GM23248 (cell line): ENCODE results near the gene ZFYVE21. TPM values are rescaled to one million over a fixed set of nuclear protein-coding genes. Genes with fewer than 3 reads are reported as not detected.

Experiments used
- DNase-seq: peaks from one replicate; pipeline ENCODE4 v3.0.0-alpha.2; 2015
- H2AFZ ChIP-seq: fragments of 200-600 bp; sonication (generic); 2 replicates; pipeline ENCODE4 v1.6.1; 2016; ENCODE audit warnings: antibody characterized with exemption
- H3F3A ChIP-seq: fragments of 200-600 bp; sonication (generic); 2 replicates; pipeline ENCODE4 v1.6.1; 2016; ENCODE audit warnings: mild to moderate bottlenecking, antibody characterized with exemption, mixed run types; ENCODE audit not compliant: insufficient read depth
- H3K27ac ChIP-seq: fragments of 200-600 bp; sonication (generic); 2 replicates; pipeline ENCODE4 v1.5.1; 2016; ENCODE audit warnings: mild to moderate bottlenecking
- H3K27me3 ChIP-seq: fragments of 200-600 bp; sonication (generic); replicated peaks from 2 replicates; pipeline ENCODE4 v1.6.1; 2016; ENCODE audit warnings: mild to moderate bottlenecking; ENCODE audit not compliant: insufficient read depth
- H3K36me3 ChIP-seq: fragments of 200-600 bp; sonication (generic); 2 replicates; pipeline ENCODE4 v1.6.1; 2016; ENCODE audit warnings: low read depth, mild to moderate bottlenecking
- H3K4me1 ChIP-seq: fragments of 200-600 bp; sonication (generic); 2 replicates; pipeline ENCODE4 v1.6.1; 2016; ENCODE audit warnings: mild to moderate bottlenecking; ENCODE audit not compliant: insufficient read depth
- H3K4me2 ChIP-seq: fragments of 200-600 bp; sonication (generic); one replicate; pipeline ENCODE4 v1.6.1; 2016; ENCODE audit warnings: mild to moderate bottlenecking; ENCODE audit not compliant: unreplicated experiment
- H3K4me3 ChIP-seq: fragments of 200-600 bp; sonication (generic); 2 replicates; pipeline ENCODE4 v1.5.1; 2016; ENCODE audit warnings: mild to moderate bottlenecking
- H3K79me2 ChIP-seq: fragments of 200-600 bp; sonication (generic); 2 replicates; pipeline ENCODE4 v1.6.1; 2016; ENCODE audit warnings: mild to moderate bottlenecking; ENCODE audit not compliant: insufficient read depth
- H3K9ac ChIP-seq: fragments of 200-600 bp; sonication (generic); 2 replicates; pipeline ENCODE4 v1.6.1; 2016; ENCODE audit warnings: mild to moderate bottlenecking
- H3K9me2 ChIP-seq: fragments of 200-600 bp; sonication (generic); 2 replicates; pipeline ENCODE4 v1.6.1; 2016; ENCODE audit warnings: mixed run types, mild to moderate bottlenecking, moderate library complexity; ENCODE audit not compliant: insufficient read depth
- H3K9me3 ChIP-seq: fragments of 200-600 bp; sonication (generic); one replicate; pipeline ENCODE4 v1.6.1; 2017; ENCODE audit warnings: low read depth
- H4K20me1 ChIP-seq: fragments of 200-600 bp; sonication (generic); 2 replicates; pipeline ENCODE4 v1.6.0; 2016; ENCODE audit not compliant: insufficient read depth
- EZH2 ChIP-seq: fragments of 200-600 bp; sonication (generic); IDR thresholded peaks from 2 replicates; pipeline ENCODE4 v1.6.1; 2018; ENCODE audit warnings: antibody characterized with exemption, mild to moderate bottlenecking; ENCODE audit not compliant: insufficient read depth, poor library complexity, severe bottlenecking
- EZH2phosphoT487 ChIP-seq: fragments of 200-600 bp; sonication (generic); IDR thresholded peaks from 2 replicates; pipeline ENCODE4 v1.6.1; 2018; ENCODE audit warnings: antibody characterized with exemption, moderate library complexity, mild to moderate bottlenecking, low read depth; ENCODE audit not compliant: insufficient read depth
- WGBS, 2 experiments: methylation state at CpG; one replicate each; pipeline ENCODE4 v1.1.6; 2015 to 2017; ENCODE audit warnings: low lambda C conversion rate in 2 of 2, low coverage in 1 of 2; ENCODE audit errors: missing lambda C conversion rate in 2 of 2; 5-methylcytosine and 5-hydroxymethylcytosine counted together
- in situ Hi-C: fragments of 300-500 bp; cut with MboI; formaldehyde crosslinking; loops from 2 replicates; pipeline ENCODE4 v1.15.0; 2020
- polyA plus RNA-seq: library from polyadenylated mRNA; unstranded; fragments of >200 nt; fragmentation: Nextera tagmentation; extraction: Ambion mirVana; gene quantifications from 2 replicates; pipeline ENCODE4 v1.2.1, GENCODE V29; 2016
- total RNA-seq: library from RNA; depleted of rRNA; stranded (reverse); fragments of >200 nt; shearing (Covaris generic); gene quantifications from 2 replicates; pipeline ENCODE4 v1.2.3, GENCODE V29; 2014

The ZFYVE21 gene
- total and polyA plus RNA-seq, 2 experiments from 2014 or later = 77.4 to 112 TPM

DNA sequence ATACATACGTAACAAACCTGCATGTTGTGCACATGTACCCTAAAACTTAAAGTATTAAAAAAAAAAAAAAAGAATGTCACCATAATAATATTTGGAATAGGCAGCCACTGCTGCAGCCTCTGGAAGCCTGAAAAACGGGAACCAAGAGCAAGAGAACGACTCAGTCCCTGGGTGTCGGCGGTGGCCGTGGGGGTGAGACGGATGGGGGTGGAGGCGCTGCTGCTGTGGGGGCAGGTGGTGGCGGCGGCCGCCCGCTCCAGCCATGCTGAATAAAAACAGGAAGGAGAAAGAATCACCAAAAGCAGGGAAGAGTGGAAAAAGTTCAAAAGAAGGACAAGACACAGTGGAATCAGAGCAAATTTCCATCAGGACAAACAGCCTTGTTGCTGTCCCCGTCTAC, 46.9 kb downstream of the ZFYVE21 start:
- WGBS, 2 experiments = 90 to 92% methylated on average over 8 to 13 of the region's 13 CpGs
- H3K4me3 ChIP-seq = no peak overlapping the region

DNA sequence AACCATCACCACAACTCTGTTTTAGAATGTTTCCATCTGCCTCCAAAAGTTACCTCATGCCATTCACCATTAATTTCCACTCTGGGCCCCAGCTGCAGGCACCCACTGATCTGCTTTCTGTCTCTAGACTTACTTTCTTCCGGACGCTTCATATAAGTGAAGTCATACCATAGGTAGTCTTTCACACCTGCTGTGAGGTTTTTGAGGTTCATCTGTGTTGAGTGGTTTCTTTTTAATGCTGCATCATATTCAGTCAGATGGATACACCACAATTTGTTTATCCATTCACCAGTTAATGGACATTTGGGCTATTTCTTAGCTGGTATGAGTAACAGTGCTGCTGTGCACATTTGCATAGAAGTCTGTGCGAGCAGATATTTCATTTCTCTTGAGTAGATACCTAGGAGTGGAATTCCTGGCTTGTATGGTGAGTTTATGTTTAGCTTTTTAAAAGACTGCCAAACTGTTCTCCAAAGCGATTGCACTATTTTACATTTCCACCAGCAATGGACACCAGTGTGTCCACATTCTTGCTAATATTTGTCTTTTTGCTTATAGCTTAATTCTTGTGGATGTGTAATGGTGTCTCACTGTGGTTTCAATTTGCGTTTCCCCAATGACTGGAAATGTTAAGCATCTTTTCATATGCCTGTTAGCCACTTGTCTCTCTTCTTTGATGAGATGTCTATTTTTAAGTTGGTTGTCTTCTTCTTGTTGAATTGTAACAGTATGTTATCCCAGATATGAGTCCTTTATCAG, 48.3 kb downstream of the ZFYVE21 start:
- no peak for DNase-seq
- in situ Hi-C loops = no loop called here
- no peaks in the 10 kb centered on the region for H3K9me3 ChIP-seq
- H3K9me2 ChIP-seq = no peaks in the 10 kb centered on the region
- no peaks in the 10 kb centered on the region for H3K27me3 ChIP-seq
- H4K20me1 ChIP-seq = no peaks in the 10 kb centered on the region
- no peak overlapping the region for H3K27ac ChIP-seq
- no peaks in the 10 kb centered on the region for H3F3A ChIP-seq
- H2AFZ ChIP-seq = no peak overlapping the region
- no peaks in the 10 kb centered on the region for H3K36me3 ChIP-seq
- H3K9ac ChIP-seq = no peak overlapping the region
- no peaks in the 10 kb centered on the region for H3K4me1 ChIP-seq
- H3K4me2 ChIP-seq = no peak overlapping the region
- TF ChIP-seq EZH2phosphoT487 = no peak
- TF ChIP-seq EZH2 = no peak
- 97 to 98% methylated on average over 5 of the region's 5 CpGs for WGBS, 2 experiments
- H3K79me2 ChIP-seq = no peaks in the 10 kb centered on the region
- no peak overlapping the region for H3K4me3 ChIP-seq

More for the DNA sequence above, 46.9 kb downstream of the ZFYVE21 start:
- Histone ChIP-seq H2AFZ (no peak overlapping the region), H3K9ac (no peak overlapping the region), H3K79me2 (no peaks in the 10 kb centered on the region), H3K4me2 (no peak overlapping the region), H3K9me2 (no peaks in the 10 kb centered on the region), H3K36me3 (no peaks in the 10 kb centered on the region), H3F3A (no peaks in the 10 kb centered on the region), H3K9me3 (no peaks in the 10 kb centered on the region), H3K27ac (no peak overlapping the region), H3K27me3 (no peaks in the 10 kb centered on the region), H4K20me1 (no peaks in the 10 kb centered on the region), H3K4me1 (no peaks in the 10 kb centered on the region)
- no peak for DNase-seq
- in situ Hi-C loops = no loop called here
- TF ChIP-seq EZH2 (no peak), EZH2phosphoT487 (no peak)

DNA sequence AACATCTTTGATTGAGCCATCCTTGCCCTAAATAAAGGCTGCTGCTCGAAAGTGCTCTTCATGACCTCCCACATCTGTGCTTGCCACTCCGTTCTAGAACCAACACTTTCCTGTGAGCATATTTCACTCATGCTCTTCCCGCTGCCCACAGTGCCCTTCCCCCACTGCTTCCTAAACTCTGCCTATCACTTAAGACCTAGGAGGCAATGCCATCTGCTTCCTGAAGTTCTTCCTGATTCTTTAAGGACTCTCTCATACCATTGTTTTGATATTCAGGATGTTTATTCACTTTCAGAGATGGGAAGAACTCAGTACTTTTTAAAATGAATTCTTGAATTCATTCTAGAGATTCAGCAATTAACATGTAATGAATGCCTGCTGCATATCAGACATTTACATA, 49.9 kb downstream of the ZFYVE21 start:
- Histone ChIP-seq H3K4me2 (no peak overlapping the region), H3K79me2 (no peaks in the 10 kb centered on the region), H3K9me3 (no peaks in the 10 kb centered on the region), H3K4me1 (no peaks in the 10 kb centered on the region), H2AFZ (no peak overlapping the region), H3K36me3 (no peaks in the 10 kb centered on the region), H3K4me3 (no peak overlapping the region), H3K9ac (no peak overlapping the region), H4K20me1 (no peaks in the 10 kb centered on the region), H3K27me3 (no peaks in the 10 kb centered on the region), H3F3A (no peaks in the 10 kb centered on the region), H3K27ac (no peak overlapping the region), H3K9me2 (no peaks in the 10 kb centered on the region)
- WGBS, 2 experiments = 77 to 78% methylated on average over 3 of the region's 3 CpGs
- no peak for DNase-seq
- no peak for TF ChIP-seq EZH2phosphoT487
- TF ChIP-seq EZH2 = no peak
- in situ Hi-C loops = no loop called here

DNA sequence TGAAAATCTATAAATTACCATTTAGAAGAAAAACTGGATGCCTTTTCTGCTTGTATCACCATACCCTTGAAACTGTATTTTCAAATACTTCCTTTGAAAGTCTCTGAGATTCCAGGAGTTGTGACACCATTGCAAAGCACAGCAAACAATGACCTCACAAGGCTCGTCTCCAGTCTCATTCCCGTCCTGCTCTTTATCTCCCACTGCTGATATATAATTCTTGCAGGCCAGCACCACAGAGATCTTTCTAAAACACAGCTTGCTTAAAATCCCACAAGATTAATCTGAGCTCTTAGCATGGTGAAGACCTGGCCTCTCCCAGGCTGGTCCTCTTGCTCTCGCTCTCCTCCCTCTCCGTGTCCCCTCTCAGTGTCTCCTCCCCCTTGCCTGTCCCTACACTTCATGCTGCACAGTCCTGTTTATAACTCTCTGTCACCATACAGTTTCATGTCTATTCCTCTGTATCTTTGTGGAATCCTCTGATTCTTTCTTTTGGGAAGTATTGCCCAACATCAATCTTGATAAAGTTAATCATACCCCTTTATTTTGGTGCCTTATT, 51.8 kb downstream of the ZFYVE21 start:
- Histone ChIP-seq H3K36me3 (peaks cover 4% of the 10 kb centered on the region; the same call in 1 of the 2 replicates), H3K79me2 (no peaks in the 10 kb centered on the region), H3K9ac (no peak overlapping the region), H3K4me3 (no peak overlapping the region), H3K9me2 (no peaks in the 10 kb centered on the region), H2AFZ (no peak overlapping the region), H3K27me3 (no peaks in the 10 kb centered on the region), H4K20me1 (no peaks in the 10 kb centered on the region), H3K4me1 (no peaks in the 10 kb centered on the region), H3K27ac (no peak overlapping the region), H3F3A (no peaks in the 10 kb centered on the region), H3K9me3 (no peaks in the 10 kb centered on the region), H3K4me2 (no peak overlapping the region)
- WGBS, 2 experiments = 86 to 88% methylated on average over 4 of the region's 4 CpGs
- in situ Hi-C loops = no loop called here
- DNase-seq = no peak
- no peak for TF ChIP-seq EZH2phosphoT487
- TF ChIP-seq EZH2 = no peak
